Erythroblast (primary cell): ENCODE data around the gene DAPK3.
"Not testable (repeated sequence)": the region's sequence is repeated elsewhere in the genome, so short reads cannot be mapped to it uniquely, and the experiment has no call there.

Experiments used
- DNase-seq, 2 experiments: peaks; one replicate each; lab custom pipeline; 2025; lab: John Stamatoyannopoulos, UW
- GATA1 ChIP-seq: IDR thresholded peaks from 2 replicates; pipeline ENCODE4 v1.6.1; 2011; ENCODE audit warnings: low read depth, mild to moderate bottlenecking, control low read depth, low read length, moderate library complexity
- POLR2A ChIP-seq: IDR thresholded peaks from 2 replicates; pipeline ENCODE4 v1.6.1; 2011; ENCODE audit warnings: mild to moderate bottlenecking, low read length

DAPK3 gene

GRCh38 chr19:4010808-4011110, 39.9 kb upstream of the DAPK3 start:
- DNase-seq, result no peak
- no peak for TF ChIP-seq GATA1
- no peak for TF ChIP-seq POLR2A

- TF ChIP-seq GATA1 (no peak), POLR2A (no peak)
- DNase-seq, result no peak
Observed at GRCh38 chr19:4009990-4010807, 39.3 kb upstream of the DAPK3 start.

GRCh38 chr19:4007836-4008539, 37.1 kb upstream of the DAPK3 start:
- peak; percentile 63 to 68 for DNase-seq
- TF ChIP-seq POLR2A (no peak), GATA1 (no peak)

DNA sequence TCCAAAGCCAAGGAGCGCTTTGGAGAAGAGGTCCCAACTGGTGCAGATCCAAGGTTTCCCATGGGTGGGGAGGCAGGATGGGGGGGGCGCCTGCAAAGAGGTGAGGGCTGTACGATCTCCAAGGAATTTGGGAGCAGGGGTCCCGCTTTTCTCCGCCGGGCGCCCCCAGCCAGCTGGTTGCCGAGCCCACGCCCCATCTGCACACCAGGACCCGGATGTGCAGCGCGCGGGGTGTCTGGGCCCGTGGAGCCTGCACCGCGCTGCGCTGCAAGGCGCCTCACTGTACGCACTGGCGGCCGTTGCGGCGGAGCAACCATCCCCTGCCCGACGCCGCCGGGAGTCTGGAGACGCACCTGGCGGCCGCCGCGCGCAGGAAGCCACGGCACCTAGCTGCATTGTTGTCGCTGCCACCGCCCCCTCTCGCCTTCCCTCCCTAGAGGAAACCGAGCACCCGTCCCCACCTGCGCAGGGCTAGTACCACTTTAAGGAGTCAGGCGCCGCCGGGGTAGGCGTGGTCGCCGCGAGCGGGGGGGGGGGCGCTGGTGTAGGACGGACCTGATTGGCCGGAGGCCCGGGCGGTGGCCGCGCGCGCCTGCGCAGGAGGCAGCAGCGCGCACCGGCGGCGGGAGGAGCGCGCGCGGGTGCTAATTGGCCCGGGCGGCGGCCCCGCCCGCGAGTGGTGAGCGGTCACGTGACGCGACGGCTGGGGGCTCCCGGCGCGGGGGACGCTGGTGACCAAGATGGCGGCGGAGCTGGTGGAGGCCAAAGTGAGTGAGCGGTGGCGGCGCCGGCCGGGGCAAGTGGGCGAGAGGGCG, 36.3 kb upstream of the DAPK3 start, which contains the start of gene PIAS4:
TSS of gene PIAS4 (plus strand) at position 716 of the 815 bp plus-strand sequence. CDS start at position 741, 25 bp downstream.
- DNase-seq, result peak; percentile 97 to 99
- TF ChIP-seq GATA1, result no peak
- peak; percentile 57 for TF ChIP-seq POLR2A

DNA sequence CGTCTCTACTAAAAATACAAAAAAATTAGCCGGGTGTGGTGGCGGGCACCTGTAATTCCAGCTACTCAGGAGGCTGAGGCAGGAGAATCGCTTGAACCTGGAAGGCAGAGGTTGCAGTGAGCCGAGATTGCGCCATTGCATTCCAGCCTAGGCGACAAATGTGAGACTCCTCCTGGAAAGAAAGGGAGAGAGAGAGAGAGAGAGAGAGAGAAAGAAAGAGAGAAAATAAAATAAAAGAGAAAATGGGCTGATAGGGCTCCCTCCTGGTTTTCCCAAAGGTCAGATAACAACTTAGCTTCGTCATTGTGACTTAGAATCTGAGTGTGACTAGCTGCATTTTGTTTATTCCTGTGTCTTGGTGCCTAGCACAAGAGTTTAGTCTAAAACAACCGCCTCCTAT, 34.5 kb upstream of the DAPK3 start:
- DNase-seq, result peak; percentile 59 to 68

GRCh38 chr19:4000798-4001197, 29.9 kb upstream of the DAPK3 start:
- peak in 1 of 2 experiments; percentile 43 for DNase-seq

- DNase-seq, result not testable (repeated sequence)
Observed at GRCh38 chr19:3998667-3999412, 27.9 kb upstream of the DAPK3 start.

- no peak for TF ChIP-seq GATA1
- TF ChIP-seq POLR2A, result no peak
- DNase-seq, result no peak
Observed at GRCh38 chr19:3995607-3996006, 24.7 kb upstream of the DAPK3 start.

DNA sequence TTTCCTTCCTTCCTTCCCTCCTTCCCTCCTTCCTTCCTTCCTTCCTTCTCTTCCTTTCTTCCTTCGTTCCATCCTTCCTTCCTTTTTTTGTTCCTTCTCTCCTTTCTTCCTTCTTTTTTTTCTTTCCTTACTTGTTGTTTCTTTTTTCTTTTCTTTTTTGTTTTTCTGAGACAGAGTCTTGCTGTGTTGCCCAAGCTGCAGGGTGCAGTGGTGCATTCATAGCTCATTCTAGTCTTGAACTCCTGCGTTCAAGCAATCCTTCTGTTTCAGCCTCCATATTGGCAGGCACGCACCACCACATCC, 19.9 kb upstream of the DAPK3 start:
- no peak for TF ChIP-seq GATA1
- no peak for TF ChIP-seq POLR2A
- DNase-seq, result no peak

DNA sequence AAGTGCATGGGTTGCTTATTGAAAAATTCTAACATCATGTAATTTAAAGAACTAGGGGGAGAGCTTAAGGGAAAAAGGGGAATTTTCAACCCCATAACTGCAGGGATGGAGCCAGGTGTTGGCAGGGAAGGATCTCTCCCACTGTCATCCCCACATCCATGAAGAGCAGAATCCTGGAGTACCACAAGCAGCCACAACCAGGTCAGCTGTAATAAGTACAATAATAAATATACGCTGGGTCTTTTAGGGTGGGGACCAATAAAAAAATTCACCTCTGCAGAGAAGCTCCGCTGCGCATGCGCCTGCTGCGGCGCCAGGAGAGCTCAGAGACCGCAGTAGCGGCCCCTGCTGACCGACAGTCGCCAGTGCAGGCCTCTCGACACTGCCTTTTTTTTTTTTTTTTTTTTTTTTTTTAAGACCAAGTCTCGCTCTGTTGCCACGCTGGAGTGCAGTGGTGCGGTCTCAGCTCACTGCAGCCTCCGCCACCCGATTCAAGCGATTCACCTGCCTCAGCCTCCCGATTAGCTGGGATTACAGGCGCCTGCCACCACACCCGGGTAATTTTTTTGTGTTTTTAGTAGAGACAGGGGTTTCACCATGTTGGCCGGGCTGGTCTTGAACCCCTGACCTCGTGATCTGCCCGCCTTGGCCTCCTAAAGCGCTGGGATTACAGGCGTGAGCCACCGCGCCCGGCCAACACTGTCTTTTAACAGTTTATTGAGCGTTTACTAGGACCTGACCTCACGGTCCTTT, 16.9 kb upstream of the DAPK3 start:
- peak; percentile 91 to 95 for DNase-seq

GRCh38 chr19:3986260-3987041, 15.6 kb upstream of the DAPK3 start:
- peak; percentile 88 to 92 for DNase-seq
- no peak for TF ChIP-seq GATA1
- no peak for TF ChIP-seq POLR2A

More for the DNA sequence above, 16.9 kb upstream of the DAPK3 start:
- TF ChIP-seq GATA1 (no peak), POLR2A (no peak)

GRCh38 chr19:3985643-3986259, 14.9 kb upstream of the DAPK3 start:
- TF ChIP-seq GATA1 (no peak), POLR2A (no peak)
- no peak for DNase-seq
